Activated CD4-positive, alpha-beta T cell treated with anti-CD3 and anti-CD28 coated beads, Interleukin-2, amount 10 ng/mL, durations not matched to agents 24 days and 14 days (primary cell): ENCODE results near the gene SOD2. TPM values are rescaled to one million over a fixed set of nuclear protein-coding genes. Genes with fewer than 3 reads are reported as not detected.
"Not testable (repeated sequence)": the region's sequence is repeated elsewhere in the genome, so short reads cannot be mapped to it uniquely, and the experiment has no call there.

Experiments
- DNase-seq: peaks from one replicate; pipeline ENCODE4 v3.0.0; 2022
- H3K27ac Mint-ChIP-seq: one replicate; pipeline ENCODE4 v1.8.0; 2022; ENCODE audit warnings: mild to moderate bottlenecking, mixed read lengths
- H3K27me3 Mint-ChIP-seq: one replicate; pipeline ENCODE4 v1.8.0; 2022; ENCODE audit warnings: mixed read lengths
- H3K36me3 Mint-ChIP-seq: one replicate; pipeline ENCODE4 v1.8.0; 2022; ENCODE audit warnings: low read depth, mild to moderate bottlenecking, mixed read lengths
- H3K4me1 Mint-ChIP-seq: one replicate; pipeline ENCODE4 v1.8.0; 2021; ENCODE audit warnings: mixed read lengths
- H3K4me3 Mint-ChIP-seq: one replicate; pipeline ENCODE4 v1.8.0; 2022; ENCODE audit warnings: mild to moderate bottlenecking, moderate library complexity, mixed read lengths
- H3K9me3 Mint-ChIP-seq: one replicate; pipeline ENCODE4 v1.8.0; 2021; ENCODE audit warnings: mixed read lengths
- intact Hi-C: fragments of 100-400 bp; cut with micrococcal nuclease; formaldehyde crosslinking; loops from one replicate; pipeline ENCODE4 v1.15.1; 2023
- total RNA-seq: library from RNA; stranded (reverse); gene quantifications from 2 replicates; pipeline ENCODE4 v1.2.3, GENCODE V29; 2022

The SOD2 gene
- total RNA-seq, 1 donor from 2014 or later: 83.0 TPM

GRCh38 chr6:159725208-159725607 is 32.2 kb upstream of the SOD2 start:
- not testable (repeated sequence) for H3K27me3 Mint-ChIP-seq, H3K9me3 Mint-ChIP-seq, H3K27ac Mint-ChIP-seq, H3K4me3 Mint-ChIP-seq, DNase-seq
- peaks cover 28% of the 10 kb centered on the region for H3K4me1 Mint-ChIP-seq
- peaks cover 43% of the 10 kb centered on the region for H3K36me3 Mint-ChIP-seq
- intact Hi-C loops: loop anchor here (5.0 kb wide), 1 partner anchor 683 kb away; the partner anchor contains the start of gene TAGAP

GRCh38 chr6:159724778-159725177 is 31.7 kb upstream of the SOD2 start:
- Mint-ChIP-seq H3K9me3 (peaks cover 5% of the 10 kb centered on the region), H3K36me3 (peaks cover 42% of the 10 kb centered on the region), H3K4me3 (peak overlapping the region; percentile 17), H3K27me3 (no peaks in the 10 kb centered on the region), H3K4me1 (peaks cover 25% of the 10 kb centered on the region), H3K27ac (no peak overlapping the region)
- no peak for DNase-seq
- intact Hi-C loops: loop anchor here (5.0 kb wide), 1 partner anchor 682 kb away; the partner anchor contains the start of gene TAGAP

- no peak overlapping the region for H3K4me3 Mint-ChIP-seq
- H3K4me1 Mint-ChIP-seq: peaks cover 20% of the 10 kb centered on the region
- H3K27me3 Mint-ChIP-seq: no peaks in the 10 kb centered on the region
- H3K27ac Mint-ChIP-seq: no peak overlapping the region
- peaks cover 5% of the 10 kb centered on the region for H3K9me3 Mint-ChIP-seq
- peaks cover 32% of the 10 kb centered on the region for H3K36me3 Mint-ChIP-seq
- no peak for DNase-seq
- intact Hi-C loops: no loop called here
Measured at GRCh38 chr6:159723259-159723658, 30.2 kb upstream of the SOD2 start.

GRCh38 chr6:159722655-159723054 is 29.6 kb upstream of the SOD2 start:
- Mint-ChIP-seq H3K9me3 (peaks cover 5% of the 10 kb centered on the region), H3K27ac (no peak overlapping the region)
- intact Hi-C loops: no loop called here

GRCh38 chr6:159721981-159722380 is 28.9 kb upstream of the SOD2 start:
- H3K27me3 Mint-ChIP-seq, H3K9me3 Mint-ChIP-seq, DNase-seq, H3K4me3 Mint-ChIP-seq, H3K27ac Mint-ChIP-seq, intact Hi-C loops: not testable (repeated sequence)
- Mint-ChIP-seq H3K36me3 (peaks cover 32% of the 10 kb centered on the region), H3K4me1 (peaks cover 20% of the 10 kb centered on the region)

More at GRCh38 chr6:159722655-159723054, 29.6 kb upstream of the SOD2 start:
- Mint-ChIP-seq H3K4me1 (peaks cover 20% of the 10 kb centered on the region), H3K4me3 (no peak overlapping the region), H3K36me3 (peaks cover 32% of the 10 kb centered on the region), H3K27me3 (no peaks in the 10 kb centered on the region)
- no peak for DNase-seq

GRCh38 chr6:159720708-159721107 is 27.7 kb upstream of the SOD2 start:
- peaks cover 5% of the 10 kb centered on the region for H3K9me3 Mint-ChIP-seq
- DNase-seq: peak; percentile 84
- H3K36me3 Mint-ChIP-seq: peaks cover 25% of the 10 kb centered on the region

GRCh38 chr6:159719287-159719686 is 26.2 kb upstream of the SOD2 start:
- Mint-ChIP-seq H3K4me1 (peaks cover 19% of the 10 kb centered on the region), H3K27ac (no peak overlapping the region), H3K4me3 (no peak overlapping the region), H3K9me3 (peaks cover 5% of the 10 kb centered on the region), H3K27me3 (no peaks in the 10 kb centered on the region), H3K36me3 (peaks cover 21% of the 10 kb centered on the region)
- DNase-seq: peak; percentile 54
- intact Hi-C loops: no loop called here

More at GRCh38 chr6:159720708-159721107, 27.7 kb upstream of the SOD2 start:
- intact Hi-C loops: no loop called here
- Mint-ChIP-seq H3K27ac (no peak overlapping the region), H3K27me3 (no peaks in the 10 kb centered on the region), H3K4me1 (peaks cover 21% of the 10 kb centered on the region), H3K4me3 (no peak overlapping the region)

- Mint-ChIP-seq H3K4me1 (peaks cover 19% of the 10 kb centered on the region), H3K36me3 (peaks cover 16% of the 10 kb centered on the region), H3K9me3 (peaks cover 5% of the 10 kb centered on the region), H3K27ac (no peak overlapping the region), H3K4me3 (no peak overlapping the region), H3K27me3 (no peaks in the 10 kb centered on the region)
- DNase-seq: no peak
- intact Hi-C loops: no loop called here
Measured at GRCh38 chr6:159718634-159719033, 25.6 kb upstream of the SOD2 start.

GRCh38 chr6:159716247-159717096 is 23.4 kb upstream of the SOD2 start:
- DNase-seq: no peak
- no peaks in the 10 kb centered on the region for H3K27me3 Mint-ChIP-seq
- no peak overlapping the region for H3K27ac Mint-ChIP-seq
- no peak overlapping the region for H3K4me3 Mint-ChIP-seq
- H3K36me3 Mint-ChIP-seq: no peaks in the 10 kb centered on the region
- H3K9me3 Mint-ChIP-seq: no peaks in the 10 kb centered on the region
- peaks cover 15% of the 10 kb centered on the region for H3K4me1 Mint-ChIP-seq
- intact Hi-C loops: no loop called here

GRCh38 chr6:159715605-159716004 is 22.6 kb upstream of the SOD2 start:
- intact Hi-C loops: no loop called here
- Mint-ChIP-seq H3K27me3 (no peaks in the 10 kb centered on the region), H3K27ac (no peak overlapping the region), H3K4me3 (no peak overlapping the region), H3K9me3 (no peaks in the 10 kb centered on the region), H3K36me3 (no peaks in the 10 kb centered on the region), H3K4me1 (peaks cover 15% of the 10 kb centered on the region)
- DNase-seq: no peak

- H3K4me3 Mint-ChIP-seq: no peak overlapping the region
- H3K36me3 Mint-ChIP-seq: no peaks in the 10 kb centered on the region
Measured at GRCh38 chr6:159715166-159715565, 22.1 kb upstream of the SOD2 start.

GRCh38 chr6:159714404-159714803 is 21.4 kb upstream of the SOD2 start:
- no peak overlapping the region for H3K27ac Mint-ChIP-seq
- no peaks in the 10 kb centered on the region for H3K9me3 Mint-ChIP-seq
- intact Hi-C loops: no loop called here
- no peak for DNase-seq
- H3K4me1 Mint-ChIP-seq: peaks cover 15% of the 10 kb centered on the region
- H3K4me3 Mint-ChIP-seq: no peak overlapping the region
- peaks cover under 1% of the 10 kb centered on the region for H3K36me3 Mint-ChIP-seq
- H3K27me3 Mint-ChIP-seq: peaks cover 1% of the 10 kb centered on the region

More at GRCh38 chr6:159715166-159715565, 22.1 kb upstream of the SOD2 start:
- no peak for DNase-seq
- no peak overlapping the region for H3K27ac Mint-ChIP-seq
- no peaks in the 10 kb centered on the region for H3K27me3 Mint-ChIP-seq
- peaks cover 15% of the 10 kb centered on the region for H3K4me1 Mint-ChIP-seq
- intact Hi-C loops: no loop called here
- no peaks in the 10 kb centered on the region for H3K9me3 Mint-ChIP-seq

GRCh38 chr6:159713984-159714383 is 20.9 kb upstream of the SOD2 start:
- Mint-ChIP-seq H3K4me3 (no peak overlapping the region), H3K9me3 (no peaks in the 10 kb centered on the region), H3K4me1 (peaks cover 15% of the 10 kb centered on the region), H3K27me3 (peaks cover 3% of the 10 kb centered on the region), H3K27ac (no peak overlapping the region), H3K36me3 (peaks cover 1% of the 10 kb centered on the region)
- intact Hi-C loops: no loop called here
- no peak for DNase-seq

GRCh38 chr6:159712389-159712788 is 19.3 kb upstream of the SOD2 start:
- H3K36me3 Mint-ChIP-seq, H3K27me3 Mint-ChIP-seq, DNase-seq, H3K4me3 Mint-ChIP-seq, intact Hi-C loops, H3K27ac Mint-ChIP-seq, H3K9me3 Mint-ChIP-seq: not testable (repeated sequence)
- H3K4me1 Mint-ChIP-seq: peaks cover 10% of the 10 kb centered on the region
